Measurements from ENCODE around the gene CEP120.

DNA sequence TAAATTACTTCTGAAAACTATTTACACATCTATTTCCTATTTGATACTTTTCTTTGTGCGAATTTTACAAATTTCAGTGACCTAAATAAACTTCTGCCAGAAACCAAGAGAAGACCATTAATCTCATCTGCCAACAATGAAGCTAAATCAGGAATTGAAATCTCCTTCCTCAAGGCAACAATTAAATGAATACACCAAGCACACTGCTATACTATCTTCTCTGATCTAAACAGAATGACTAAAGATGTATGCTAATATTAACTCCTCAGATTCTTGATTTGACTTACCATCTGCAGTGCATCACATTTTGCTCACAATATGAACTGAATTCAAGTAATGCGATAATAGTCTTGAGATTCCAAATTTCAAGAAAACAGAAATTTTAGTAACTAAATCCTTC lies 82.3 kb downstream of the CEP120 start:
- TF ChIP-seq CTCF (IDR thresholded peaks at IDR 0.05) = no peak
- no peak for TF ChIP-seq POLR2A (IDR thresholded peaks at IDR 0.05)
